Measurements from ENCODE around the gene IGFL4.

IGFL4 gene

GRCh38 chr19:46069806-46070341, 29.1 kb upstream of the IGFL4 start:
- TF ChIP-seq ZFX (IDR thresholded peaks at IDR 0.05) (no peak), CTCF (conservative IDR thresholded peaks at IDR 0.05) (no peak)
- H3K27ac ChIP-seq: no peak overlapping the region

- H3K27ac ChIP-seq: no peak overlapping the region
Measured at GRCh38 chr19:46068345-46069258, 27.8 kb upstream of the IGFL4 start.

GRCh38 chr19:46067691-46068090, 26.9 kb upstream of the IGFL4 start:
- no peak overlapping the region for H3K27ac ChIP-seq
- TF ChIP-seq ZFX (IDR thresholded peaks at IDR 0.05): no peak
- no peak for TF ChIP-seq CTCF (conservative IDR thresholded peaks at IDR 0.05)

More at GRCh38 chr19:46068345-46069258, 27.8 kb upstream of the IGFL4 start:
- TF ChIP-seq CTCF (conservative IDR thresholded peaks at IDR 0.05) (no peak), ZFX (IDR thresholded peaks at IDR 0.05) (no peak)

DNA sequence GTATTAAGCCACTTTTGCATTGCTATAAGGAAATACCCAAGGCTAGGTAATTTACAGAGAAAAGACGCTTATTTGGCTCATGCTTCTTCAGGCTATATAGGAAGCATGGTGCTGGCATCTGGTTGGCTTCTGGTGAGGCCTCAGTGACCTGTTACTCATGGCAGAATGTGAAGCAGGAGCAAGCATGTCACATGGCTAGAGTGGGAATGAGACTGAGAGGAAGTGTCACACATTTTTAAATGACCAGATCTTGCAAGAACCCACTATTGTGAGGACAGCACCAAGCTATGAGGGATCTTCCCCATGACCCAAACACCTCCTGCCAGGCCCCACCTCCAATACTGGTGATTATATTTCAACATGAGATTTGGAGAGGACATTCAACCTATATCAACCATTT, 25.7 kb upstream of the IGFL4 start:
- H3K27ac ChIP-seq: no peak overlapping the region
- TF ChIP-seq ZFX (IDR thresholded peaks at IDR 0.05) (no peak), CTCF (conservative IDR thresholded peaks at IDR 0.05) (no peak)

DNA sequence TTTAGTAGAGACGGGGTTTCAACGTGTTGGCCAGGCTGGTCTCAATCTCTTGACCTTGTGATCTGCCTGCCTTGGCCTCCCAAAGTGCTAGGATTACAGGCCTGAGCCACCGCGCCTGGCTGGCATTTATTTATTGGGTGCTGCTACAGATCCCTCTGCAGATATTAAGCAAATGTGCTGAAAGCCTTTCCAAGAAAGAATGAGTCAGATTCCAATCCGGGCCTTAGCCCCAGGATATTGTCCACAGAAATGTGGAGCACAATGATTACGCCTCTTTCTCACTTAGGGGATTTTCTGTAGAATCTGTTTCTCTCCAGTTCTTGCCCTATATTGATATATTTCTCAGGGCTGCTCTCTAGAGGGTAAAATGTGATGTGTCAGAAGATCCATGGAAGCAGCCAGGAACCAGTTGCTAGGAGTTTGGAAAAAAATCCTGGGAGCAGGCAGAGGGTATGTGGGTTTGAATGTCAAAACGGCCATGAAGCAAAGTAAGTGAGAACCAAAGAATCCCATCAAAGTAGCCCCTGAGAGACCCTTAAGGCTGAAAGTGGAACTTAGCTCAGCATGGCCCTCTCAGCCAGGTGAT, 24.8 kb upstream of the IGFL4 start:
- TF ChIP-seq ZFX (IDR thresholded peaks at IDR 0.05) (no peak), CTCF (conservative IDR thresholded peaks at IDR 0.05) (no peak)
- H3K27ac ChIP-seq: no peak overlapping the region

- H3K27ac ChIP-seq: no peak overlapping the region
- TF ChIP-seq CTCF (conservative IDR thresholded peaks at IDR 0.05) (no peak), ZFX (IDR thresholded peaks at IDR 0.05) (no peak)
Measured at GRCh38 chr19:46063201-46063600, 22.4 kb upstream of the IGFL4 start.

- H3K27ac ChIP-seq: no peak overlapping the region
- TF ChIP-seq CTCF (conservative IDR thresholded peaks at IDR 0.05) (no peak), ZFX (IDR thresholded peaks at IDR 0.05) (no peak)
Measured at GRCh38 chr19:46060012-46060411, 19.2 kb upstream of the IGFL4 start.
